ENCODE data around the gene PRRT4.

PRRT4 gene

DNA sequence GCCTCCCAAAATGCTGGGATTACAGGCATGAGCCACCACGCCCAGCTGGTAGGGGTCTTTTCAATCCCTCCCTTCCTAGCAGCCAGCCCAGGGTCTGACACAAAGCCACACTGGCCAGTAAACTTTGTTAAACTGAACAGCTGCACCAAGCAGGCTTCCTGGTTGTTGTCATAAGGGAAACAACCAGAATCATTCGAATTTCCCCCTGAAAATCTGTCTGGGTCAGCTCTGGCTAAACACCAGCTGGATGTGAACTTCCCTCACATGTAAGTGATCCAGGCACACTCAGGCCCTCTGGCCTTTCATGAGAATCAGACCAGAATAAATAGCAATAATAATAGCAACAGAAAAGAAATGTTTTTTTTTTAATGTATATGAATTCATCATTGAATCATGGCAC, 40.9 kb upstream of the PRRT4 start:
- TF ChIP-seq, protein P1, sequence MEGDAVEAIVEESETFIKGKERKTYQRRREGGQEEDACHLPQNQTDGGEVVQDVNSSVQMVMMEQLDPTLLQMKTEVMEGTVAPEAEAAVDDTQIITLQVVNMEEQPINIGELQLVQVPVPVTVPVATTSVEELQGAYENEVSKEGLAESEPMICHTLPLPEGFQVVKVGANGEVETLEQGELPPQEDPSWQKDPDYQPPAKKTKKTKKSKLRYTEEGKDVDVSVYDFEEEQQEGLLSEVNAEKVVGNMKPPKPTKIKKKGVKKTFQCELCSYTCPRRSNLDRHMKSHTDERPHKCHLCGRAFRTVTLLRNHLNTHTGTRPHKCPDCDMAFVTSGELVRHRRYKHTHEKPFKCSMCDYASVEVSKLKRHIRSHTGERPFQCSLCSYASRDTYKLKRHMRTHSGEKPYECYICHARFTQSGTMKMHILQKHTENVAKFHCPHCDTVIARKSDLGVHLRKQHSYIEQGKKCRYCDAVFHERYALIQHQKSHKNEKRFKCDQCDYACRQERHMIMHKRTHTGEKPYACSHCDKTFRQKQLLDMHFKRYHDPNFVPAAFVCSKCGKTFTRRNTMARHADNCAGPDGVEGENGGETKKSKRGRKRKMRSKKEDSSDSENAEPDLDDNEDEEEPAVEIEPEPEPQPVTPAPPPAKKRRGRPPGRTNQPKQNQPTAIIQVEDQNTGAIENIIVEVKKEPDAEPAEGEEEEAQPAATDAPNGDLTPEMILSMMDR (IDR thresholded peaks at IDR 0.05; ENCODE audit: borderline replicate concordance, insufficient read depth, low read depth, low read length) = no peak

DNA sequence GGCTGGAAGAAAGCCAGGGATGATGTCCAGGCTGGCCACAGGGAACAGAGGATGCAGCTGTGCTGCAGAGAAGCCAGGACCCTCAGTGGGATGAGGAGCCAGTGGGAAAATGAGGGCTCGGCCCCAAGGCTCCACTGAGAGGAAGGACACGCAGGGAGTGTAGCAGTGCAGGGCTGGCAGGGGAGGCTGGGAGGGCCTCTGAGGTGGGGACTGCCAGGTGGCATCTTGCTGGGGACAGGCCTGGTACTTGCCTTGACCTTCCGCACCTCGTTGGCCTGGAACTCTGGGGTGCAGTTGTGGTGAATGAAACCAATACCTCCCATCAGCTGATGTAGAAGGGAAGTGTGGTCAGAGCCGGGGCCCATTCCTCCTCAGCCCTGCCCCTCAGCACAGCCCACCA, 39.1 kb upstream of the PRRT4 start:
- TF ChIP-seq, protein P1 (IDR thresholded peaks at IDR 0.05; ENCODE audit: borderline replicate concordance, insufficient read depth, low read depth, low read length) = no peak

More for the DNA sequence above, 40.9 kb upstream of the PRRT4 start:
- no peak overlapping the region for H3K4me3 ChIP-seq (ENCODE audit: low read depth, low read length)

DNA sequence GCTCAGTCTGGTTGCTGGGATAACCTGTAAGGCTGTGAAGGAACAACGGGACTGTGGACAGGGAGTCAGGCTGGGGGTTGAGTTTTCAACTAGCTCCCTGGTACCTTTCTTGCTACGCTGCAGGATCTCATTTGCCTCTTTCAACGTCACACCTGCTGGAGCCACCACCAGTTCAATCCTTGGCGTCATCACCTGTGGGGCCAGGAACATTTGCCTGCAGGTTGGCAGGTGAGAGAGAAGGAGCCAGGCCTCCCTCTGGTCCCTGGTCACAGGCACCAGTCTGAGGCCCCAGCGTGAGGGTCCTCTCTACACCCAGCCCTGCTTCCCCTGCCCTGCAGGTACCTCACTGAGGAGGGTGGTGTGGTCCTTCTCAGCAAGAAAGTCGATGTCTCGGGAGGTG, 38.5 kb upstream of the PRRT4 start:
- TF ChIP-seq, protein P1 (IDR thresholded peaks at IDR 0.05; ENCODE audit: borderline replicate concordance, insufficient read depth, low read depth, low read length) = no peak
- H3K4me3 ChIP-seq (ENCODE audit: low read depth, low read length) = no peak overlapping the region

More for the DNA sequence above, 39.1 kb upstream of the PRRT4 start:
- no peak overlapping the region for H3K4me3 ChIP-seq (ENCODE audit: low read depth, low read length)

DNA sequence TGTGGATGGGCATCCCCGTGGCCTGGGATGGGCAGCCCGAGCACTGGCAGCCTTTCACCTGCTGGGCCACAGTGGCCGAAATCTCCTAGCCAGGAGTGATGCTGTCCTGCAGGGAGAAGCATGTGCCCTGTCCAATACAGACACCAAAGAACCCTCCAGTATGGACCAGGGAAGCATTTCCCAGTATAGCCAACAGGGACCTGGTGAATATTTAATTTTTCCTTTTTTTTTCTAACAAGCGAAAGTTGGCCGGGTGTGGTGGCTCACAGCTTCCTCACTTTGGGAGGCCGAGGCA, 37.3 kb upstream of the PRRT4 start:
- TF ChIP-seq, protein P1 (IDR thresholded peaks at IDR 0.05; ENCODE audit: borderline replicate concordance, insufficient read depth, low read depth, low read length) = no peak

DNA sequence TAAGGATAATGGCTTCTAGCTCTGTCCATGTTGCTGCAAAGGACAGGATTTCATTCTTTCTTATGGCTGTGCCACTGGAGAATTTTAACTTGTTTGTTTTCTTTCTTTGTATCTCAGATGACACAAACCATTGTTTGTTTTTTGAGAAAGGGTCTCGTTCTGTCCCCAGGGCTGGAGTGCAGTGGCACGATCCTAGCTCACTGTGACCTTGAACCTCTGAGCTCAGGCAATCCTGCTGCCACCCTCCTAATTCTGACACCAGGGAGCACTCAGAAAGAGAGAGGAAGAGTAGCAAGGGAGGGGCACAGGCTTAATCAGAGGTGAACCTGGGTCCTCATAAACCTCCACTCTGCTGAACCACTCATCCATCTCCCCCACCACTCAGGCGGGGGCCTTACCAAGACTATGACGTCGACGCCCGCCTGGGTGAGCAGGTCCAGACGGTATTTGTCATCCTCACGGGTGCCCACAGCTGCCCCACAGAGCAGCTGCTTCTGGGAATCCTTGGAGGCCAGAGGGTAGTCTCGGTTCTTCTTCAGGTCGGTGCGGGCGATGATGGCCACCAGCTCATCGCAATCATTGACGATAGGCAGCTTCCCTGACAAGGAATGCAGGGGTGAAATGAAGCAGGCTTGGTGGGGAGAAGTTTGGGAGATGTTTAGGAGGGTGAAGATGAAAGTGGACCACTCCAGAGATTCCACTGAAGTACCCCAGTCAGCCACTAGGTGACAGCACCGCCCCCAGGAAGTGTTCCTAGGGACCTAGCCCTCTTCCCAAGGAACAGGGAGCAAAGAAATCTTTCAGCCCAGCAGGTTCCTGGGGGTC, 36.7 kb upstream of the PRRT4 start:
- TF ChIP-seq, protein P1 (IDR thresholded peaks at IDR 0.05; ENCODE audit: borderline replicate concordance, insufficient read depth, low read depth, low read length) = peak; percentile 96
- no peak overlapping the region for H3K4me3 ChIP-seq (ENCODE audit: low read depth, low read length)

More for the DNA sequence above, 37.3 kb upstream of the PRRT4 start:
- no peak overlapping the region for H3K4me3 ChIP-seq (ENCODE audit: low read depth, low read length)

DNA sequence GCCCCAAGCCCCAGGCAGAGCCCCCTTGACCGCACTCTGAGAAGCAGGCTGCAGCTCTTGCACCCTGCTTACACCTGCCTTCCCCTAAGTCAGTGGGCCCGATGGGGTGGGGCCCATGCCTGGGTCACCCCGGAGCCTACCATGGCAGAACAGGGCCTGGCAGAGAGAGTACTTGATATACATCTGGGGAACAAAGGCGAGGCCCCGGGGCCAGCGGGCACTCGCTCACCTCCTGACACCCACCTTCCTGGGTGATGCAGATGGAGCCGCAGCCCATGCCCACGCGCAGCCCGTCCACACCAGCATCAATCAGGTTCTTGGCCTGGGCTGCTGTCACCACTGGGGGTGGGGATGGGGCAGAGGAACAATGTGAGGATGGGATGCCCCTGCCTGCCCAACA, 34.9 kb upstream of the PRRT4 start:
- no peak overlapping the region for H3K4me3 ChIP-seq (ENCODE audit: low read depth, low read length)
- TF ChIP-seq, protein P1 (IDR thresholded peaks at IDR 0.05; ENCODE audit: borderline replicate concordance, insufficient read depth, low read depth, low read length) = no peak

DNA sequence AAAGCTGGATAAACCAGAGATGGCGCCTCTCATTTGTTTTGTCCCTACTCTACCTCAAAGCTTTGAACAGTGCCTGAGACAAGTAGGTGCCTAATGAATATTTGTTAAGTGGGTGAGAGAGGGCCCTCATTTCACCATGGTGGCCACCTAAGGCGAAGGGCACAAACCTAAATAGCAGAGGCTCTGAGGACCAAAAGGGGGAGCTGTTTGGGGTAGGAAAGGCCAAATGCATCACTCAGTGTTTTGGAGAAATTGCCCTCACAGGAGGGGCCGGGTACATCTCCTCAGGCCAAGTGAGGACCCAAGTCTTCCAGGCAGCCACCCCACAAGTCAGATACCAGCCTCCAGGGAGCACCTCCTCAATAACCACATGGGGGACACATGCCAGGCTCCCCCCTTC, 34.3 kb upstream of the PRRT4 start:
- TF ChIP-seq, protein P1 (IDR thresholded peaks at IDR 0.05; ENCODE audit: borderline replicate concordance, insufficient read depth, low read depth, low read length) = 0 out of 2 replicates have a peak, but pooled peaks have one; percentile 11

More for the DNA sequence above, 34.3 kb upstream of the PRRT4 start:
- H3K4me3 ChIP-seq (ENCODE audit: low read depth, low read length) = no peak overlapping the region

All from GM12875 (cell line).